ENCODE results near the gene HSBP1L1.

- TF ChIP-seq CTCF (IDR thresholded peaks at IDR 0.05) (no peak), EP300 (IDR thresholded peaks at IDR 0.05) (no peak)
These were observed 17.2 kb upstream of the HSBP1L1 start for GRCh38 chr18:79947054-79947755.

Measured in stomach (tissue), 4 donors.